ENCODE data around the gene PSME3IP1.
"Not testable (repeated sequence)": the region's sequence is repeated elsewhere in the genome, so short reads cannot be mapped to it uniquely, and the experiment has no call there.

The PSME3IP1 gene

DNA sequence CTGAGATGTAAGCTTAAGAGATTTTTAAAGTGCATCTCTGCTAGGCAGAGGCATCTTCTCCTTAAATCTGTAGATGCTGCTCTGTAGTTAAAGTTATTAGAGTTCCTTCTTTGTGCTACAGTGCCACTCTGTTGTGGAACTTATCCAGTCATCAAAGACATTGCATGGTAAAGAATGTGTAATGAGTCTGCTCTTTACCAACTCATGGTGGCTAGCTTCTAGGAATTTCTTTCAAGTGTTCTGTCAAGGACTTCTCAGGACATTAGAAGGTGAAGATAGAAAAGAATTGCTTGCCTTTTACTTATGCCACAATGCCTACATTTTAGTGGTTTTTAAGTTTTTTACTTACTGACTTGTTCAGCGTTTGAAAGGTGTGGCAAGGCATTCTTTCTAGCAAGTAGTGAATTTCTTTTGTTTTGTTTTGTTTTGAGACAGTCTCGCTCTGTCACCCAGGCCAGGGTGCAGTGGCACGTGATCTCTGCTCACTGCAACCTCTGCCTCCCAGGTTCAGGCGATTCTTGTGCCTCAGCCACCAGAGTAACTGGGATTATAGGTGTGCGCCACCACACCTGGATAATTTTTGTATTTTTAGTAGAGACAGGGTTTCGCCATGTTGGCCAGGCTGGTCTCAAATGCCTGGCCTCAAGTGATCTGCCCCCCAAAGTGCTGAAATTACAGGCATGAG lies 39.0 kb upstream of the PSME3IP1 start:
- no peak overlapping the region for H3K9ac ChIP-seq
- H3K4me1 ChIP-seq: no peaks in the 10 kb centered on the region
- no peaks in the 10 kb centered on the region for H3K27me3 ChIP-seq
- H3K9me3 ChIP-seq: no peaks in the 10 kb centered on the region
- H3K27ac ChIP-seq: no peak overlapping the region
- no peak overlapping the region for H3K4me3 ChIP-seq
- no peak overlapping the region for H3K4me2 ChIP-seq
- peaks cover 96% of the 10 kb centered on the region for H3K36me3 ChIP-seq
- no peak for TF ChIP-seq Cebpa-rat (IDR thresholded peaks at IDR 0.05)
- no peaks in the 10 kb centered on the region for H4K20me1 ChIP-seq

DNA sequence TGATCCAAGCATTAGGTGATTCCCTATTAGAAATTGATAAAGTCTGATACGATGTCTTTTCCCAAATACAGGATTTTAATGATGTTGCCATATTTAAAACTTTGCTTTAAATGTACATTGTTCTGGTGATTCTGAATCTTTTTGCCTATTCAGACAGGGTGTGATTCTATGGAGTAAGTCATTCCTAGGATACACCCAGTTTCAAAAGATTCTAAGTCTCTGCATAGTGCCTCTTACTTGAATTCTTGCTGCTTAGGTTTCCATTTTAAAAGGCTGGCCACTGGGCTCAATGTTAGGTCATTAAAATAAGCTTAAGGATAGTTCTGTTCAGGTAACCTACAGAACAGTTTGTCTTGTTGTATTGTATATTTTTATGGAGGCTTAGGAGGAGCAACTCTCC lies 37.2 kb upstream of the PSME3IP1 start:
- H3K27me3 ChIP-seq: no peaks in the 10 kb centered on the region
- H4K20me1 ChIP-seq: no peaks in the 10 kb centered on the region
- H3K4me2 ChIP-seq: no peak overlapping the region
- no peak overlapping the region for H3K9ac ChIP-seq
- TF ChIP-seq Cebpa-rat (IDR thresholded peaks at IDR 0.05): no peak
- no peaks in the 10 kb centered on the region for H3K4me1 ChIP-seq
- peaks cover 12% of the 10 kb centered on the region for H3K9me3 ChIP-seq
- no peak overlapping the region for H3K4me3 ChIP-seq
- H3K36me3 ChIP-seq: peaks cover 97% of the 10 kb centered on the region
- no peak overlapping the region for H3K27ac ChIP-seq

DNA sequence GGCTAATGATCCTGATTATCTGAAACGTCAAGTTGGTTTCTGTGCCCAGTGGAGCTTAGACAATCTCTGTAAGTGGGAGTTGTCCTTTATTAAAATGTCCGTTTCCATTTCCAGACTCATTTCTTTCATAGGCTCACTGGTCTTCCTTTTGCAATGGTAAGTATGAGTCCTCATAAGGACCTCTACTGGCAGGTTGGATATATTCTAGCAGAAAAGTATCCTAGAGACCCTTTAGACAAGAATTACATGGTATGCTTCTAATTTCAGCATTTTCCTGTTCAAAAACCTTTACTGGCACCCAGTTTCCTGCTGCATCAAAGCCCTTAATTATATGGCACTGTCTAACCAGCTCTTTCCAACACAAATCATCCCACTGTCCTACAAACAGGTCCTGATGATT lies 31.1 kb upstream of the PSME3IP1 start:
- Histone ChIP-seq H3K9me3 (peaks cover 44% of the 10 kb centered on the region), H3K36me3 (peaks cover 97% of the 10 kb centered on the region)
- no peak for TF ChIP-seq Cebpa-rat (IDR thresholded peaks at IDR 0.05)

DNA sequence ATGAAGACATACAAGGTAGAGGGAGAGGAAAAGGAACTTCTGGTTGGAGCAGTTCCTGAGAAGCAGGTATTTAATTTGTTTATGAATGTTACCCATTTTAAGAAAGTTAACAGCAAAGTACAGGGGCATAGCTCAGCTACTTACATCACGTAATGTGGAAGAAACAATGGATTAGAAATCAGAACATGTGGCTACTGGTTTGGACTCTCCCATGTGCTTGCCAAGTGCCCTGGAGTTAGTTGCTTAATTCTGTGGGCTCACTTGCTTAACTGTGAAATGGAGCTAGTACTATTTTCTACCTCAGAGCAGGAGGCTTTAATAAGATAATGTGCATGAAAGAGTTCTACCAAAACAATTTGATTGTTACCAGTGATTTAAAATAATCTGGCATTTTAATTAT lies 27.6 kb upstream of the PSME3IP1 start:
- Histone ChIP-seq H3K36me3 (peaks cover 99% of the 10 kb centered on the region), H3K9me3 (peaks cover 35% of the 10 kb centered on the region), H3K4me1 (no peaks in the 10 kb centered on the region), H3K27me3 (no peaks in the 10 kb centered on the region), H3K27ac (no peak overlapping the region), H3K4me3 (no peak overlapping the region), H3K9ac (no peak overlapping the region), H3K4me2 (no peak overlapping the region), H4K20me1 (no peaks in the 10 kb centered on the region)
- TF ChIP-seq Cebpa-rat (IDR thresholded peaks at IDR 0.05): no peak

More for the DNA sequence above, 31.1 kb upstream of the PSME3IP1 start:
- H3K27ac ChIP-seq: no peak overlapping the region
- no peaks in the 10 kb centered on the region for H3K4me1 ChIP-seq
- no peaks in the 10 kb centered on the region for H4K20me1 ChIP-seq
- no peak overlapping the region for H3K9ac ChIP-seq
- H3K4me2 ChIP-seq: no peak overlapping the region
- no peaks in the 10 kb centered on the region for H3K27me3 ChIP-seq
- no peak overlapping the region for H3K4me3 ChIP-seq

DNA sequence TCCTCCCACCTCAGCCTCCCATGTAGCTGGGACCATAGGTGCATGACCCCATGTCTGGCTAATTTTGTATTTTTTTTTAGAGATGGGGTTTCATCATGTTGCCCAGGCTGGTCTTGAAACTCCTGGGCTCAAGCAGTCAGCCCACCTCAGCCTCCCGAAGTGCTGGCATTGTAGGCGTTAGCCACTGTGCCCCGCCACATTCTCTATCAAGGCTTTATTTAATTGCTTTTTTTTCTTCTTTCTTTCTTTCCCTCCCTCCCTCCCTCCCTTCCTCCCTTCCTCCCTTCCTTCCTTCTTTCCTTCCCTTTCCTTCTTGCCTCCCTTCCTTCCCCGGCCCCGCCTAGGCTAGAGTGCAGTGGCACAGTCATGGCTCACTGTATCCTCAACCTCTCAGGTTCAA lies 23.9 kb upstream of the PSME3IP1 start:
- peaks cover 96% of the 10 kb centered on the region for H3K36me3 ChIP-seq
- no peak overlapping the region for H3K4me3 ChIP-seq
- no peak for TF ChIP-seq Cebpa-rat (IDR thresholded peaks at IDR 0.05)
- peaks cover 3% of the 10 kb centered on the region; the same call in 1 of the 2 replicates for H3K9me3 ChIP-seq
- H3K4me2 ChIP-seq: no peak overlapping the region
- H4K20me1 ChIP-seq: peaks cover 18% of the 10 kb centered on the region
- H3K27me3 ChIP-seq: no peaks in the 10 kb centered on the region
- H3K9ac ChIP-seq: no peak overlapping the region
- H3K27ac ChIP-seq: no peak overlapping the region
- H3K4me1 ChIP-seq: no peaks in the 10 kb centered on the region

DNA sequence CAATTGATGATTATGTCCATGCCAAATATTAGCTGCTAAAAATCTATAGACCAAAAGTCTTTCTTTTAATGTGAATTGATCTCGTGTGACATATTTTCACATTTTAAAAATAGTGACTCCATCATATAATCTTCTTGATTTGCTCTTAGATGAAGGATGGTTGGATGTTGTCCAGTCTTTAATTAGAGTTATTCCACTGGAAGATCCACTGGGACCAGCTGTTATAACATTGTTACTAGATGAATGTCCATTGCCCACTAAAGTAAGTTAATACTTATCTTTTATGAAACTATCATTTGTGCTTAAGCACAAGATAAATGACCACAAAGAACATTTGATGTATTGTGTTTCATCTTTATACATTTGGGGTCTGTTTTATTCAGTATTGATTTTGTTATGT lies 23.1 kb upstream of the PSME3IP1 start:
- Histone ChIP-seq H3K9me3 (no peaks in the 10 kb centered on the region), H3K27ac (no peak overlapping the region), H3K9ac (no peak overlapping the region), H3K4me2 (no peak overlapping the region), H3K36me3 (peaks cover 93% of the 10 kb centered on the region), H3K4me1 (no peaks in the 10 kb centered on the region), H3K4me3 (no peak overlapping the region), H4K20me1 (peaks cover 26% of the 10 kb centered on the region), H3K27me3 (no peaks in the 10 kb centered on the region)
- no peak for TF ChIP-seq Cebpa-rat (IDR thresholded peaks at IDR 0.05)

DNA sequence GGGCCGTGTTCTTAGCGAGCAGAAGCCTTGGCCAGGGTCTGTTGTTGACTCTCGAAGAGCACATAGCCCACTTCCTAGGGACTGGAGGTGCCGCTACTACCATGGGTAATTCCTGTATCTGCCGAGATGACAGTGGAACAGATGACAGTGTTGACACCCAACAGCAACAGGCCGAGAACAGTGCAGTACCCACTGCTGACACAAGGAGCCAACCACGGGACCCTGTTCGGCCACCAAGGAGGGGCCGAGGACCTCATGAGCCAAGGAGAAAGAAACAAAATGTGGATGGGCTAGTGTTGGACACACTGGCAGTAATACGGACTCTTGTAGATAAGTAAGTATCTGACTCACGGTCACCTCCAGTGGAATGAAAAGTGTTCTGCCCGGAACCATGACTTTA lies 18.8 kb upstream of the PSME3IP1 start:
- TF ChIP-seq Cebpa-rat (IDR thresholded peaks at IDR 0.05): no peak
- no peak overlapping the region for H3K9ac ChIP-seq
- no peak overlapping the region for H3K4me3 ChIP-seq
- H4K20me1 ChIP-seq: peaks cover 37% of the 10 kb centered on the region
- H3K4me1 ChIP-seq: no peaks in the 10 kb centered on the region
- H3K4me2 ChIP-seq: no peak overlapping the region
- H3K36me3 ChIP-seq: peaks cover 64% of the 10 kb centered on the region
- no peak overlapping the region for H3K27ac ChIP-seq
- H3K9me3 ChIP-seq: peaks cover under 1% of the 10 kb centered on the region; the same call in 1 of the 2 replicates
- H3K27me3 ChIP-seq: no peaks in the 10 kb centered on the region

DNA sequence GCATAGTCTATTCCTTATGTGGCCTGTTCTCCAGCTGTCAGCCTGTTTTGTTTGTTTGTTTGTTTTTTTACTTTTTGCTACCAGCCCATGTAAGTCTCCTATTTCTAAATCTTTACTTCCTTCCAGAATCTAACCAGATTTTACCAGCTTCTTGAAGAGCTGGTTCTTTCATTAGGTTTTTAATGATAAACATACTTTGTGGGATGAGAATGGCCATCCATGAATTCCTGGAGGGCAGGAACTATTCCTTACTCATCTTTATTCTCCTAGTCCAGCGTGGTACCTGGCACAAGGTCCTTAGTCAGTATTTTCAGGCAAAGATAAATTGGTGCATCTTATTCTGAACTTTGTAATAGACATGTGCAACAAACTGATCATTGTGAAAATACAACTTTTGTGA lies 17.6 kb upstream of the PSME3IP1 start:
- H3K27ac ChIP-seq: no peak overlapping the region

DNA sequence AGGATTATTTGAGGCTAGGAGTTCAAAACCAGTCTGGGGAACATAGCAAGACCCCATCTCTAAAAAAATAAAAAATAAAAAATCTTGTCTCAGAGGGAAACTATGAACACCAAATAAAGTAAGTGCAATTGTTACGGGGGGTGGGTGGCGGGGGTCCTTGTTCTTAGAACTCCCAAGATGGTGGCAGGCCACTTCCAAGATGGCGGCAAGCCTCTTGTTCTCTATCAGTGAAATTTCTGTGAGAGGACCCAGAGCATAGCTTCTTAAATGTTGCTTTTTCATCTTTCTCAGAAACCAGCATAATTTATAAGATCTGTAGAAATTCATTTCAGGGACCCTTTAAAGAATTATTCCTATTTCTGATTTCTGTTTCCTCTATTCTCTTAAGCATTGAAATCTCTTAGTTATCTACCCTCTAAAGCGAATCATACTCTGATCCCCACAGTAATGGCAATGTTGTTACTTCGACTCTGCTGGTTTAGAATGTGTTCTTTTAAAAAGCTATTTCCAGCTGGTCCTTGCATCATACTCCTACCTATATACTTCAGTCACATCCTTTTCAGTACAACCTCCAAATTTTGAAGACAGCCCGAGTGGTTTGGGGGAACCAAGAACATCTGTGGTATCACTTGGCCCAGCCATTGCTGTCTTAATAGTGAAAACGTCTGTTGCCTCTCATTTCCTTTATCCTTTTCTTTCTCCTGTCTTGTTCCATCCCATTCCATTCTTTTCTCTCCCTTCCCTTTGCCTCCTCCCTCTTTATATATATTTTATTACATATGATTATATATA lies 16.5 kb upstream of the PSME3IP1 start:
- Histone ChIP-seq H4K20me1 (peaks cover 43% of the 10 kb centered on the region), H3K9me3 (peaks cover 15% of the 10 kb centered on the region), H3K36me3 (peaks cover 61% of the 10 kb centered on the region), H3K4me3 (no peak overlapping the region), H3K4me1 (no peaks in the 10 kb centered on the region), H3K4me2 (no peak overlapping the region), H3K27ac (no peak overlapping the region), H3K27me3 (no peaks in the 10 kb centered on the region), H3K9ac (no peak overlapping the region)
- no peak for TF ChIP-seq Cebpa-rat (IDR thresholded peaks at IDR 0.05)

More for the DNA sequence above, 17.6 kb upstream of the PSME3IP1 start:
- H3K9ac ChIP-seq: no peak overlapping the region
- peaks cover 37% of the 10 kb centered on the region for H4K20me1 ChIP-seq
- peaks cover 64% of the 10 kb centered on the region for H3K36me3 ChIP-seq
- TF ChIP-seq Cebpa-rat (IDR thresholded peaks at IDR 0.05): no peak
- H3K27me3 ChIP-seq: no peaks in the 10 kb centered on the region
- no peak overlapping the region for H3K4me3 ChIP-seq
- H3K9me3 ChIP-seq: peaks cover 12% of the 10 kb centered on the region
- no peaks in the 10 kb centered on the region for H3K4me1 ChIP-seq
- H3K4me2 ChIP-seq: no peak overlapping the region

DNA sequence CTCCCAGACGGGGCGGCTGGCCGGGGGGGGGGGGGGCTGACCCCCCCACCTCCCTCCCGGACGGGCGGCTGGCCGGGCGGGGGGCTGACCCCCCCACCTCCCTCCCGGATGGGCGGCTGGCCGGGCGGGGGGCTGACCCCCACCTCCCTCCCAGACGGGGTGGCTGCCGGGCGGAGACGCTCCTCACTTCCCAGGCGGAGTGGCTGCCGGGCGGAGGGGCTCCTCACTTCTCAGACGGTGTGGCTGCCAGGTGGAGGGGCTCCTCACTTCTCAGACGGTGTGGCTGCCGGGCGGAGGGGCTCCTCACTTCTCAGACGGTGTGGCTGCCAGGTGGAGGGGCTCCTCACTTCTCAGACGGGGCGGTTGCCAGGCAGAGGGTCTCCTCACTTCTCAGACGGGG lies 15.1 kb upstream of the PSME3IP1 start:
- Histone ChIP-seq H3K36me3 (peaks cover 55% of the 10 kb centered on the region), H3K9me3 (peaks cover 15% of the 10 kb centered on the region), H4K20me1 (peaks cover 45% of the 10 kb centered on the region)
- H3K4me2 ChIP-seq, H3K4me3 ChIP-seq, H3K27ac ChIP-seq, H3K27me3 ChIP-seq, H3K9ac ChIP-seq, H3K4me1 ChIP-seq: not testable (repeated sequence)

DNA sequence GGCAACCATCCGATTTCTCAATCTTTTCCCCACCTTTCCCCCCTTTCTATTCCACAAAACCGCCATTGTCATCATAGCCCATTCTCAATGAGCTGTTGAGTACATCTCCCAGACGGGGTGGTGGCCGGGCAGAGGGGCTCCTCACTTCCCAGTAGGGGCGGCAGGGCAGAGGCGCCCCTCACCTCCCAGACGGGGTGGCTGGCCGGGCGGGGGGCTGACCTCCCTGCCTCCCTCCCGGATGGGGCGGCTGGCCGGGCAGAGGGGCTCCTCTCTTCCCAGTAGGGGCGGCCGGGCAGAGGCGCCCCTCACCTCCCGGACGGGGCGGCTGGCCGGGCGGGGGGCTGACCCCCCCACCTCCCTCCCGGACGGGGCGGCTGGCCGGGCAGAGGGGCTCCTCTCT lies 14.5 kb upstream of the PSME3IP1 start:
- not testable (repeated sequence) for H3K4me3 ChIP-seq, H3K27me3 ChIP-seq, H3K4me2 ChIP-seq, H3K9ac ChIP-seq, H3K27ac ChIP-seq, H3K4me1 ChIP-seq
- peaks cover 53% of the 10 kb centered on the region for H3K36me3 ChIP-seq
- peaks cover 50% of the 10 kb centered on the region for H4K20me1 ChIP-seq
- peaks cover 15% of the 10 kb centered on the region for H3K9me3 ChIP-seq

Data from BLaER1 (cell line).